OCI-LY7 (cell line): ENCODE measurements around the gene LONP2. TPM values are rescaled to one million over a fixed set of nuclear protein-coding genes. Genes with fewer than 3 reads are reported as not detected.

Experiments used
- BruUV-seq: library from RNA; stranded (reverse); fragments of 400-500 nt; replicated peaks from 2 replicates; lab custom pipeline; 2021; lab: Mats Ljungman, UMichigan
- CTCF ChIA-PET: fragments of 300-600 bp; sonication (Branson Sonifier 250); formaldehyde crosslinking; loops from one replicate; lab custom pipeline; 2022; ENCODE audit warnings: antibody characterized with exemption; ENCODE audit not compliant: unreplicated experiment; lab: Charles Lee
- POLR2A ChIA-PET: fragments of 300-600 bp; sonication (Branson Sonifier 250); formaldehyde crosslinking; loops from one replicate; lab custom pipeline; 2022; ENCODE audit warnings: antibody characterized with exemption; lab: Charles Lee
- DNase-seq: peaks from one replicate; pipeline ENCODE4 v3.0.0-alpha.2; 2015; ENCODE audit warnings: low spot score
- H2AFZ ChIP-seq: fragments of 200-600 bp; sonication (generic), shearing (Covaris generic); 2 replicates; pipeline ENCODE4 v1.6.1; 2014; ENCODE audit warnings: mild to moderate bottlenecking, antibody characterized with exemption, low read length, moderate library complexity
- H3K27ac ChIP-seq: fragments of 200-600 bp; sonication (generic); 2 replicates; pipeline ENCODE4 v1.5.1; 2014; ENCODE audit warnings: mixed run types, low read depth, mild to moderate bottlenecking, moderate library complexity, low read length, inconsistent platforms; ENCODE audit not compliant: poor library complexity, severe bottlenecking
- H3K36me3 ChIP-seq: fragments of 200-600 bp; sonication (generic); 2 replicates; pipeline ENCODE4 v1.6.1; 2014; ENCODE audit warnings: mild to moderate bottlenecking, antibody characterized with exemption, low read length, moderate library complexity, mixed read lengths; ENCODE audit not compliant: insufficient read depth
- H3K4me1 ChIP-seq: fragments of 200-600 bp; sonication (generic); 2 replicates; pipeline ENCODE4 v1.5.1; 2014; ENCODE audit warnings: mild to moderate bottlenecking, low read length; ENCODE audit not compliant: insufficient read depth, poor library complexity, severe bottlenecking
- H3K4me2 ChIP-seq: fragments of 200-600 bp; sonication (generic); 2 replicates; pipeline ENCODE4 v1.6.1; 2014; ENCODE audit warnings: mild to moderate bottlenecking, low read length
- H3K4me3 ChIP-seq: fragments of 200-600 bp; sonication (generic); 2 replicates; pipeline ENCODE4 v1.5.1; 2014; ENCODE audit warnings: mild to moderate bottlenecking, low read depth, low read length; ENCODE audit not compliant: poor library complexity, severe bottlenecking
- H3K79me2 ChIP-seq: fragments of 200-600 bp; sonication (generic); 2 replicates; pipeline ENCODE4 v1.6.1; 2016; ENCODE audit warnings: low read depth, mild to moderate bottlenecking, low read length, moderate library complexity, mixed read lengths; ENCODE audit not compliant: insufficient read depth
- H3K9me2 ChIP-seq: fragments of 200-600 bp; sonication (generic); 2 replicates; pipeline ENCODE4 v1.6.1; 2016; ENCODE audit warnings: mild to moderate bottlenecking, low read length, mixed read lengths; ENCODE audit not compliant: insufficient read depth
- H3K9me3 ChIP-seq: fragments of 200-600 bp; sonication (generic); 2 replicates; pipeline ENCODE4 v1.6.1; 2014; ENCODE audit warnings: mild to moderate bottlenecking, mixed run types, low read length, mixed read lengths
- H4K20me1 ChIP-seq: fragments of 200-600 bp; sonication (generic); 2 replicates; pipeline ENCODE4 v1.6.1; 2014; ENCODE audit warnings: mild to moderate bottlenecking, antibody characterized with exemption, low read length, moderate library complexity, mixed read lengths; ENCODE audit not compliant: insufficient read depth
- CTCF ChIP-seq: fragments of 200-600 bp; sonication (generic); conservative IDR thresholded peaks from 2 replicates; pipeline ENCODE4 v1.5.1; 2014; ENCODE audit warnings: mild to moderate bottlenecking, antibody characterized with exemption, low read length, moderate library complexity, mixed read lengths
- EZH2phosphoT487 ChIP-seq: fragments of 200-600 bp; sonication (generic); IDR thresholded peaks from 2 replicates; pipeline ENCODE4 v1.6.1; 2018; ENCODE audit warnings: low read depth, borderline replicate concordance, mild to moderate bottlenecking, mixed run types, antibody characterized with exemption, low read length, moderate library complexity, mixed read lengths
- intact Hi-C: fragments of 100-400 bp; cut with micrococcal nuclease; formaldehyde crosslinking; loops from one replicate; pipeline ENCODE4 v1.10.0; 2022; ENCODE audit not compliant: unreplicated experiment
- total RNA-seq, 2 experiments: library from RNA; depleted of rRNA in 1 of 2; stranded (reverse); fragments of >200 nt in 1 of 2; shearing (Covaris generic) in 1 of 2; gene quantifications; 2 replicates each; pipeline ENCODE4 v1.2.3, GENCODE V29; 2014 to 2022

LONP2 gene
- total RNA-seq, 2 experiments from 2014 or later, result 13.0 to 23.3 TPM

- H3K4me1 ChIP-seq, result no peaks in the 10 kb centered on the region
- DNase-seq, result no peak
- H3K79me2 ChIP-seq, result no peaks in the 10 kb centered on the region
- TF ChIP-seq EZH2phosphoT487, result no peak
- intact Hi-C loops, result no loop called here
- H3K9me3 ChIP-seq, result no peaks in the 10 kb centered on the region
- no peaks in the 10 kb centered on the region for H3K9me2 ChIP-seq
- BruUV-seq, result no TSS peak
- no peak overlapping the region for H2AFZ ChIP-seq
- no peak overlapping the region for H3K27ac ChIP-seq
- no peak overlapping the region for H3K4me2 ChIP-seq
- no peaks in the 10 kb centered on the region for H3K36me3 ChIP-seq
- no peak overlapping the region for H3K4me3 ChIP-seq
- ChIA-PET POLR2A (no interaction called here), CTCF (no interaction called here)
- H4K20me1 ChIP-seq, result no peaks in the 10 kb centered on the region
These were observed 39.9 kb upstream of the LONP2 start for GRCh38 chr16:48203974-48204824.

- Histone ChIP-seq H3K9me2 (no peaks in the 10 kb centered on the region), H2AFZ (no peak overlapping the region), H3K79me2 (no peaks in the 10 kb centered on the region), H3K36me3 (no peaks in the 10 kb centered on the region), H3K4me3 (no peak overlapping the region), H4K20me1 (no peaks in the 10 kb centered on the region), H3K4me1 (no peaks in the 10 kb centered on the region), H3K4me2 (no peak overlapping the region), H3K27ac (no peak overlapping the region), H3K9me3 (no peaks in the 10 kb centered on the region)
- ChIA-PET CTCF (no interaction called here), POLR2A (no interaction called here)
- no peak for DNase-seq
- intact Hi-C loops, result no loop called here
- BruUV-seq, result no TSS peak
- TF ChIP-seq CTCF (no peak), EZH2phosphoT487 (no peak)
These were observed 39.3 kb upstream of the LONP2 start for GRCh38 chr16:48204825-48205151.

- Histone ChIP-seq H3K36me3 (no peaks in the 10 kb centered on the region), H3K4me2 (no peak overlapping the region), H3K9me2 (no peaks in the 10 kb centered on the region), H3K79me2 (no peaks in the 10 kb centered on the region), H3K27ac (no peak overlapping the region), H3K4me1 (no peaks in the 10 kb centered on the region), H4K20me1 (no peaks in the 10 kb centered on the region), H3K4me3 (no peak overlapping the region), H2AFZ (no peak overlapping the region), H3K9me3 (no peaks in the 10 kb centered on the region)
- TF ChIP-seq CTCF, result no peak
- TF ChIP-seq EZH2phosphoT487, result no peak
- POLR2A ChIA-PET, result interaction anchor here (0.8 kb wide), 1 partner anchor 12 kb away, joined by 3 read pairs; no protein-coding TSS in a partner anchor
- intact Hi-C loops, result no loop called here
- BruUV-seq, result no TSS peak
- CTCF ChIA-PET, result no interaction called here
- no peak for DNase-seq
These were observed 37.4 kb upstream of the LONP2 start for GRCh38 chr16:48206594-48207242.
